Endodermal cell (in vitro differentiated cells): Measurements from ENCODE around the gene ZFYVE28. TPM values are rescaled to one million over a fixed set of nuclear protein-coding genes. Genes with fewer than 3 reads are reported as not detected.

Source experiments
- DNase-seq: peaks from one replicate; pipeline ENCODE4 v3.0.0-alpha.2; 2017
- H3K27ac ChIP-seq: 2 replicates; pipeline ENCODE4 v1.5.1; 2013; ENCODE audit warnings: mild to moderate bottlenecking, low read depth, low read length, moderate library complexity
- H3K27me3 ChIP-seq: 2 replicates; pipeline ENCODE4 v1.6.1; 2013; ENCODE audit warnings: mild to moderate bottlenecking, low read length, moderate library complexity; ENCODE audit not compliant: insufficient read depth, control insufficient read depth, poor library complexity, severe bottlenecking
- H3K36me3 ChIP-seq: 2 replicates; pipeline ENCODE4 v1.7.0; 2013; ENCODE audit warnings: mild to moderate bottlenecking, low read length, moderate library complexity; ENCODE audit not compliant: control insufficient read depth, insufficient read depth
- H3K4me1 ChIP-seq: one replicate; pipeline ENCODE4 v1.7.0; 2013; ENCODE audit warnings: low read length; ENCODE audit not compliant: control insufficient read depth, insufficient read depth
- H3K4me3 ChIP-seq: 2 replicates; pipeline ENCODE4 v1.5.1; 2013; ENCODE audit warnings: mild to moderate bottlenecking, low read length, moderate library complexity
- H3K9ac ChIP-seq: 2 replicates; pipeline ENCODE4 v1.6.1; 2013; ENCODE audit warnings: mild to moderate bottlenecking, low read length, moderate library complexity; ENCODE audit not compliant: poor library complexity, severe bottlenecking; ENCODE audit errors: extremely low read depth
- H3K9me3 ChIP-seq: 2 replicates; pipeline ENCODE4 v1.6.1; 2013; ENCODE audit warnings: mild to moderate bottlenecking, low read length, moderate library complexity; ENCODE audit not compliant: control insufficient read depth
- H3K27ac Mint-ChIP-seq: 2 replicates; pipeline ENCODE4 v1.8.0; 2020; ENCODE audit warnings: mixed read lengths
- H3K27me3 Mint-ChIP-seq: 2 replicates; pipeline ENCODE4 v1.8.0; 2021; ENCODE audit warnings: mild to moderate bottlenecking, mixed read lengths; ENCODE audit not compliant: insufficient read depth
- H3K36me3 Mint-ChIP-seq: 2 replicates; pipeline ENCODE4 v1.8.0; 2020; ENCODE audit warnings: low read depth, mixed read lengths
- H3K4me1 Mint-ChIP-seq: 2 replicates; pipeline ENCODE4 v1.8.0; 2020; ENCODE audit warnings: mixed read lengths
- H3K4me3 Mint-ChIP-seq: 2 replicates; pipeline ENCODE4 v1.8.0; 2020; ENCODE audit warnings: mild to moderate bottlenecking, moderate library complexity, mixed read lengths
- H3K9me3 Mint-ChIP-seq: 2 replicates; pipeline ENCODE4 v1.8.0; 2020; ENCODE audit warnings: mild to moderate bottlenecking, mixed read lengths
- CTCF ChIP-seq: fragments of 200-600 bp; sonication (generic); conservative IDR thresholded peaks from 2 replicates; pipeline ENCODE4 v1.5.0; 2021; ENCODE audit warnings: antibody characterized with exemption, mild to moderate bottlenecking
- WGBS, 2 experiments: methylation state at CpG; one replicate each; pipeline versions ENCODE4 v1.1.5 to v1.1.7; 2013; ENCODE audit warnings: missing lambda C conversion rate in 2 of 2, mixed read lengths in 1 of 2; ENCODE audit not compliant: insufficient coverage in 1 of 2, insufficient read length in 1 of 2; 5-methylcytosine and 5-hydroxymethylcytosine counted together
- total RNA-seq, 2 donors: library from RNA; stranded (reverse); fragmentation: NEBNext Ultra II Directional in 1 of 2; extraction: Animal tissue kit (Norgen Biotek cat#: 25700) in 1 of 2; gene quantifications; 2 replicates in 1 of 2; 3 replicates in 1 of 2; pipeline ENCODE4 v1.2.1, GENCODE V29; 2021

Gene ZFYVE28
- total RNA-seq, 2 donors from 2014 or later, result 0.73 to 1.6 TPM

GRCh38 chr4:2446656-2447564, 28.5 kb upstream of the ZFYVE28 start:
- H3K36me3 ChIP-seq, result no peaks in the 10 kb centered on the region
- DNase-seq, result no peak
- Mint-ChIP-seq H3K36me3 (no peaks in the 10 kb centered on the region), H3K27ac (no peak overlapping the region), H3K9me3 (no peaks in the 10 kb centered on the region), H3K4me1 (no peaks in the 10 kb centered on the region), H3K4me3 (no peak overlapping the region), H3K27me3 (peaks cover 3% of the 10 kb centered on the region)
- H3K4me3 ChIP-seq, result no peak overlapping the region
- no peak overlapping the region for H3K9ac ChIP-seq
- H3K27ac ChIP-seq, result no peak overlapping the region
- TF ChIP-seq CTCF, result no peak
- 77 to 84% methylated on average over 3 of the region's 3 CpGs for whole genome bisulfite sequencing, 2 experiments
- H3K9me3 ChIP-seq, result no peaks in the 10 kb centered on the region
- no peaks in the 10 kb centered on the region for H3K4me1 ChIP-seq
- H3K27me3 ChIP-seq, result no peaks in the 10 kb centered on the region

- H3K4me1 ChIP-seq, result no peaks in the 10 kb centered on the region
- no peaks in the 10 kb centered on the region for H3K36me3 ChIP-seq
- peaks cover 2% of the 10 kb centered on the region for H3K27me3 Mint-ChIP-seq
- H3K4me3 Mint-ChIP-seq, result no peak overlapping the region
- H3K27ac Mint-ChIP-seq, result no peak overlapping the region
- H3K9me3 Mint-ChIP-seq, result no peaks in the 10 kb centered on the region
- H3K4me3 ChIP-seq, result no peak overlapping the region
- H3K27me3 ChIP-seq, result no peaks in the 10 kb centered on the region
- H3K27ac ChIP-seq, result no peak overlapping the region
- no peak for DNase-seq
- no peaks in the 10 kb centered on the region for H3K9me3 ChIP-seq
- no peaks in the 10 kb centered on the region for H3K36me3 Mint-ChIP-seq
- H3K4me1 Mint-ChIP-seq, result no peaks in the 10 kb centered on the region
- no peak for TF ChIP-seq CTCF
- no peak overlapping the region for H3K9ac ChIP-seq
- WGBS, 2 experiments, result 87 to 97% methylated on average over 3 to 6 of the region's 6 CpGs
Observed at GRCh38 chr4:2445571-2445970, 27.1 kb upstream of the ZFYVE28 start.

- no peaks in the 10 kb centered on the region for H3K9me3 Mint-ChIP-seq
- H3K36me3 Mint-ChIP-seq, result no peaks in the 10 kb centered on the region
- DNase-seq, result no peak
- no peak overlapping the region for H3K27ac Mint-ChIP-seq
- no peak for TF ChIP-seq CTCF
- Histone ChIP-seq H3K4me3 (no peak overlapping the region), H3K27me3 (no peaks in the 10 kb centered on the region), H3K27ac (no peak overlapping the region), H3K4me1 (no peaks in the 10 kb centered on the region), H3K9me3 (no peaks in the 10 kb centered on the region), H3K9ac (no peak overlapping the region), H3K36me3 (no peaks in the 10 kb centered on the region)
- H3K27me3 Mint-ChIP-seq, result peaks cover 1% of the 10 kb centered on the region
- H3K4me1 Mint-ChIP-seq, result no peaks in the 10 kb centered on the region
- WGBS, 2 experiments, result 92% methylated on average over 7 to 8 of the region's 9 CpGs
- no peak overlapping the region for H3K4me3 Mint-ChIP-seq
Observed at GRCh38 chr4:2445130-2445529, 26.7 kb upstream of the ZFYVE28 start.
